PC-3 (cell line): Measurements from ENCODE around the gene ANXA9. TPM values are rescaled to one million over a fixed set of nuclear protein-coding genes. Genes with fewer than 3 reads are reported as not detected.

ENCODE experiments used
- ATAC-seq: fragments of 200-7000 bp; cut with Tn5 transposase; 2 replicates; pipeline ENCODE4 v1.9.1; 2020; ENCODE audit warnings: mild to moderate bottlenecking, moderate library complexity
- BruUV-seq: library from RNA; stranded (reverse); fragments of 400-500 nt; replicated peaks from 2 replicates; lab custom pipeline; 2021; lab: Mats Ljungman, UMichigan
- CTCF ChIA-PET: fragments of 300-600 bp; sonication (Branson Sonifier 250); formaldehyde crosslinking; loops from one replicate; lab custom pipeline; 2022; ENCODE audit warnings: antibody characterized with exemption; lab: Charles Lee
- POLR2A ChIA-PET: fragments of 300-600 bp; sonication (Branson Sonifier 250); formaldehyde crosslinking; loops from one replicate; lab custom pipeline; 2022; ENCODE audit warnings: antibody characterized with exemption; ENCODE audit not compliant: unreplicated experiment; lab: Charles Lee
- DNase-seq: peaks from one replicate; pipeline ENCODE4 v3.0.0-alpha.2; 2015
- H2AFZ ChIP-seq: fragments of 300-600 bp; sonication (generic); 2 replicates; pipeline ENCODE4 v1.6.0; 2016; ENCODE audit warnings: antibody characterized with exemption, low read length
- H3F3A ChIP-seq: fragments of 300-600 bp; sonication (generic); one replicate; pipeline ENCODE4 v1.6.0; 2017; ENCODE audit warnings: antibody characterized with exemption, low read length, control low read depth, mild to moderate bottlenecking; ENCODE audit not compliant: unreplicated experiment
- H3K27ac ChIP-seq: fragments of 300-600 bp; sonication (generic); 2 replicates; pipeline ENCODE4 v1.5.1; 2016; ENCODE audit warnings: mild to moderate bottlenecking, low read length
- H3K27me3 ChIP-seq: fragments of 300-600 bp; sonication (generic); 2 replicates; pipeline ENCODE4 v1.6.1; 2016; ENCODE audit warnings: low read length, mixed read lengths
- H3K36me3 ChIP-seq: fragments of 300-600 bp; sonication (generic); 2 replicates; pipeline ENCODE4 v1.6.1; 2016; ENCODE audit warnings: low read depth, mixed run types, low read length, mixed read lengths
- H3K4me1 ChIP-seq: fragments of 300-600 bp; sonication (generic); 2 replicates; pipeline ENCODE4 v1.5.1; 2016; ENCODE audit warnings: low read length; ENCODE audit not compliant: insufficient read depth
- H3K4me2 ChIP-seq: fragments of 300-600 bp; sonication (generic); 2 replicates; pipeline ENCODE4 v1.6.0; 2016; ENCODE audit warnings: low read length
- H3K4me3 ChIP-seq: fragments of 300-600 bp; sonication (generic); 2 replicates; pipeline ENCODE4 v1.5.1; 2016; ENCODE audit warnings: mild to moderate bottlenecking, low read length, mixed read lengths
- H3K79me2 ChIP-seq: fragments of 300-600 bp; sonication (generic); 2 replicates; pipeline ENCODE4 v1.6.1; 2017; ENCODE audit warnings: low read length, mixed read lengths
- H3K9ac ChIP-seq: fragments of 300-600 bp; sonication (generic); 2 replicates; pipeline ENCODE4 v1.6.0; 2016; ENCODE audit warnings: mild to moderate bottlenecking, low read length
- H3K9me2 ChIP-seq: fragments of 300-600 bp; sonication (generic); replicated peaks from 2 replicates; pipeline ENCODE4 v1.6.1; 2016; ENCODE audit warnings: mixed run types, low read length, mixed read lengths
- H3K9me3 ChIP-seq: fragments of 300-600 bp; sonication (generic); 2 replicates; pipeline ENCODE4 v1.6.1; 2016; ENCODE audit warnings: low read length, mixed read lengths
- H4K20me1 ChIP-seq: fragments of 300-600 bp; sonication (generic); 2 replicates; pipeline ENCODE4 v1.6.1; 2016; ENCODE audit warnings: low read length, mixed read lengths
- EZH2 ChIP-seq: fragments of 300-600 bp; sonication (generic); IDR thresholded peaks from one replicate; pipeline ENCODE4 v1.6.1; 2017; ENCODE audit warnings: antibody characterized with exemption, mild to moderate bottlenecking, low read length; ENCODE audit not compliant: unreplicated experiment
- EZH2phosphoT487 ChIP-seq: fragments of 300-600 bp; sonication (generic); IDR thresholded peaks from 2 replicates; pipeline ENCODE4 v1.6.1; 2018; ENCODE audit warnings: mild to moderate bottlenecking, antibody characterized with exemption, low read length, borderline replicate concordance
- intact Hi-C: fragments of 100-400 bp; cut with micrococcal nuclease; formaldehyde crosslinking; loops from 2 replicates; pipeline ENCODE4 v1.9.0; 2023
- total RNA-seq: library from RNA; depleted of rRNA; stranded (reverse); fragments of >200 nt; gene quantifications from 2 replicates; pipeline ENCODE4 v1.2.3, GENCODE V29; 2014
- TF ChIP-seq, protein P1 (sequence below): fragments of 300-600 bp; sonication (generic); conservative IDR thresholded peaks from 2 replicates; pipeline ENCODE4 v1.5.1; 2017; ENCODE audit warnings: antibody characterized with exemption, low read depth, mild to moderate bottlenecking, low read length

Gene ANXA9
- total RNA-seq, 1 experiment from 2014 or later, result 0.18 TPM

- no peak for ATAC-seq
- peaks cover 56% of the 10 kb centered on the region for H3K36me3 ChIP-seq
- ChIA-PET POLR2A (interaction anchor here (0.6 kb wide), 1 partner anchor 11 kb away, joined by 4 read pairs; no protein-coding TSS in a partner anchor), CTCF (no interaction called here)
- peaks cover 22% of the 10 kb centered on the region for H4K20me1 ChIP-seq
- no TSS peak for BruUV-seq
- peaks cover 24% of the 10 kb centered on the region for H3K4me1 ChIP-seq
- H3K4me2 ChIP-seq, result no peak overlapping the region
- H3F3A ChIP-seq, result no peaks in the 10 kb centered on the region
- TF ChIP-seq EZH2 (no peak), EZH2phosphoT487 (no peak)
- TF ChIP-seq, protein P1, sequence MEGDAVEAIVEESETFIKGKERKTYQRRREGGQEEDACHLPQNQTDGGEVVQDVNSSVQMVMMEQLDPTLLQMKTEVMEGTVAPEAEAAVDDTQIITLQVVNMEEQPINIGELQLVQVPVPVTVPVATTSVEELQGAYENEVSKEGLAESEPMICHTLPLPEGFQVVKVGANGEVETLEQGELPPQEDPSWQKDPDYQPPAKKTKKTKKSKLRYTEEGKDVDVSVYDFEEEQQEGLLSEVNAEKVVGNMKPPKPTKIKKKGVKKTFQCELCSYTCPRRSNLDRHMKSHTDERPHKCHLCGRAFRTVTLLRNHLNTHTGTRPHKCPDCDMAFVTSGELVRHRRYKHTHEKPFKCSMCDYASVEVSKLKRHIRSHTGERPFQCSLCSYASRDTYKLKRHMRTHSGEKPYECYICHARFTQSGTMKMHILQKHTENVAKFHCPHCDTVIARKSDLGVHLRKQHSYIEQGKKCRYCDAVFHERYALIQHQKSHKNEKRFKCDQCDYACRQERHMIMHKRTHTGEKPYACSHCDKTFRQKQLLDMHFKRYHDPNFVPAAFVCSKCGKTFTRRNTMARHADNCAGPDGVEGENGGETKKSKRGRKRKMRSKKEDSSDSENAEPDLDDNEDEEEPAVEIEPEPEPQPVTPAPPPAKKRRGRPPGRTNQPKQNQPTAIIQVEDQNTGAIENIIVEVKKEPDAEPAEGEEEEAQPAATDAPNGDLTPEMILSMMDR, result no peak
- no peaks in the 10 kb centered on the region for H3K9me3 ChIP-seq
- no peak overlapping the region for H2AFZ ChIP-seq
- DNase-seq, result no peak
- peaks cover 50% of the 10 kb centered on the region for H3K79me2 ChIP-seq
- no peak overlapping the region for H3K27ac ChIP-seq
- no peaks in the 10 kb centered on the region for H3K9me2 ChIP-seq
- H3K4me3 ChIP-seq, result no peak overlapping the region
- intact Hi-C loops, result no loop called here
- H3K27me3 ChIP-seq, result no peaks in the 10 kb centered on the region
- H3K9ac ChIP-seq, result no peak overlapping the region
Observed at GRCh38 chr1:150967936-150968335, 14.2 kb upstream of the ANXA9 start.

GRCh38 chr1:150968491-150968890, 13.6 kb upstream of the ANXA9 start:
- H3K9me2 ChIP-seq, result no peaks in the 10 kb centered on the region
- peaks cover 55% of the 10 kb centered on the region for H3K79me2 ChIP-seq
- H3K9ac ChIP-seq, result no peak overlapping the region
- CTCF ChIA-PET, result no interaction called here
- no peak overlapping the region for H3K4me3 ChIP-seq
- no peak overlapping the region for H3K4me2 ChIP-seq
- peaks cover 53% of the 10 kb centered on the region for H3K36me3 ChIP-seq
- DNase-seq (no peak), ATAC-seq (no peak)
- H3K27me3 ChIP-seq, result no peaks in the 10 kb centered on the region
- no peak overlapping the region for H3K27ac ChIP-seq
- no peak overlapping the region for H2AFZ ChIP-seq
- no peaks in the 10 kb centered on the region for H3K9me3 ChIP-seq
- POLR2A ChIA-PET, result interaction anchor here (0.6 kb wide), 1 partner anchor 11 kb away, joined by 4 read pairs; no protein-coding TSS in a partner anchor
- peaks cover 29% of the 10 kb centered on the region for H3K4me1 ChIP-seq
- H3F3A ChIP-seq, result no peaks in the 10 kb centered on the region
- H4K20me1 ChIP-seq, result peaks cover 26% of the 10 kb centered on the region
- TF ChIP-seq EZH2 (no peak), EZH2phosphoT487 (no peak)
- TF ChIP-seq, protein P1, result no peak
- intact Hi-C loops, result no loop called here
- BruUV-seq, result no TSS peak

DNA sequence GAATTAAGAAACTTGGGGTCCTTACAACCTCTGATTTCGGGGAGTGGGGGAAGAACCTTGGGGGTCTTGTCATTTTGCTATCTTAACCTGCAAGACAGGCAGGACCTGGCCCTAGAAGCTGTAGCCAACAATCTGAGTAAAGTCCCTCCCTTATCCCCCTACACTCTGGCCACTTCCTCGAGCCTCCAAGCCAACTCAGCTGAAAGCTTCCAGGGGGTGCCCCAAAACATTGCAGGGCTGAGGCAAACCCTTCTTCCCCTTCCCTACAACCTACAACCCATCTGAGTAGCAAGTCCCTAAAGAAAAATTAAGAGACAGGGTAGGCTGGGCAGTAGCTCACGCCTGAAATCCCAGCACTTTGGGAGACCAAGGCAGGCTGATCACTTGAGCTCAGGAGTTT, 12.5 kb upstream of the ANXA9 start:
- Histone ChIP-seq H3K9ac (no peak overlapping the region), H3K4me3 (no peak overlapping the region), H3K4me2 (no peak overlapping the region), H3K36me3 (peaks cover 42% of the 10 kb centered on the region), H2AFZ (no peak overlapping the region), H3K27me3 (no peaks in the 10 kb centered on the region), H3K9me2 (no peaks in the 10 kb centered on the region), H4K20me1 (peaks cover 26% of the 10 kb centered on the region), H3K9me3 (no peaks in the 10 kb centered on the region), H3K79me2 (peaks cover 63% of the 10 kb centered on the region), H3F3A (no peaks in the 10 kb centered on the region), H3K4me1 (peaks cover 29% of the 10 kb centered on the region), H3K27ac (no peak overlapping the region)
- ATAC-seq (no peak), DNase-seq (no peak)
- ChIA-PET POLR2A (no interaction called here), CTCF (no interaction called here)
- BruUV-seq, result no TSS peak
- TF ChIP-seq EZH2phosphoT487, result no peak
- TF ChIP-seq EZH2, result no peak
- TF ChIP-seq, protein P1, result no peak
- intact Hi-C loops, result loop anchor here (2.0 kb wide), 1 partner anchor 13 kb away; no protein-coding TSS in a partner anchor
